Femur (tissue), 1 donor: ENCODE data around the gene ADARB1.

ENCODE experiments used
- DNase-seq: peaks from one replicate; pipeline ENCODE4 v3.0.0-alpha.2; 2017

Gene ADARB1

DNA sequence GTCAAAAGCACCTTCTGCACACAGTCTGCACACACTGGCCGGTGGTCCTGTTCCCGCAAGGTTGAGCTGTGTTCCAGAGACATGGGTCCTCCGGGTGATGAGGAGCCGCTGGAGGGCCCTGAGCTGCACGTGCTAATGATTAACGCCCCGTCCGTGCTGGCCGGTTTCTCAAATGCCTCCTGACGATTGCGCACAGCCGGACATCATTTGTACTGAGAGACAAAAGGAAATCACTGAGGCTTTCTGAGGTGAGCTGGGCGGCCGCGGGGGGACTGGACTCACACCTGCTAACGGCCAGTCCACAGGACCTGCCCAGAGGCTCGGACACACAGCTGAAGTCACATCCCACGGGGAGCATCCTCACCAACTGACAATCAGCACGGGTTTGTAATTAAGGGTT is 184.1 kb downstream of the ADARB1 start:
- DNase-seq: no peak

DNA sequence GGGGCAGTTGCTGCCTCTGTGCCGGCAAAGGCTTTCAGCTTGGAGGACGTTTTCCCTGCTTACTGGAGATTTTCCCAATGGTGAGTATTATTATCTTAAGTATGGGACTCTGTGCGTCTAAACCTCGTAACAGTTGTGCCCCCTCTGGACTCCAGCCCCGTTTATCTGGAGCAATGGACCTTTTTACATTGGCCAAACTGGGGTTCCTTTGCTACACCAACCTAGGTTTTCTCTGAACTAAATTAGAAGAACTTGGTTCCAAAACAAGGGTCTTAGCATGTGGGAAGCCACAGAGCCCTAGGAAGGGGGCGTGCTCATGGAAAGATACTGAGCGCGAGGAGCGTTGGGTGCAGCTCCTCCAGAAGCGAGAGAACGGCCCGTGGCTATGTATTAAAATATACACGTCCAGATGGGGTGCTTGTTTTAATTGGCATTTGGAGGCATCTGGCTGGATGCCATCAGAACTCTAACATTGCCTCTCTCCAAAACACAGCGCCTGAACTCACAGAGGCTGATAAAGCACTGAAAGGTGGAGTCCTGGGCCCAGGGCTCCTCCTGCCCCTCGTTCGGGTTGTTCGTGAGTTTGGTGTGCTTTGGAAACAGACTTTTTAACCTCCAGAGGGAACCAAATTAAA is 184.9 kb downstream of the ADARB1 start:
- peak; percentile 23 for DNase-seq

DNA sequence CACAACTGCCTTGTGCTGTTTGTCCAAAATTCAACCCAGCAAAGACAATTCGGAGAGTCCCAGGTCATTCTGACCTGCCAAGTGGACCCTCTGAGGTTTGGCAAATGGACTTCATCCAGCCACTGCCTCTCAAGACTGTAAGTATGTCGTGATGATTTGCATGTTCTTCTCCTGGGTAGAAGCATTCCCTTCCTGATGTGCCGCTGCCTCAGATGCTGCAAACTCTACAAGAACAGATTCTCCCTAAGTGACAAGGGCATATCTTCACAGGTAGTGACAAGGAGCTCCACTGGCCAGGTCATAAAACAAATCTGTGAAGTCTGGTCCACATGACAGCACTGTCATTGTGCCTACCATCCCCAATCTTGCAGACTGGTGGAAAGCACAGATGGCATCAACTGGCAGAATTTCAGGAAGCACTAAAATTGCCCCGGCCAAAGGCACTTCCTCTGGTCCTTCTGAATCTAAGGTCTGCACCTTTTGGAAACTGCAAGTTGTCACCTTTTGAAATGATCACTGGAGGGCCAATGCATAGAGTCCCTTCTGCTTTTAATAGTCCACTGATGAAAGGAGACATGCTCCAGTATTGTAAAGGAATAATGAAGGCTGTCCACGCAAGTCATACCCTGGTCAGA is 185.9 kb downstream of the ADARB1 start:
- no peak for DNase-seq

DNA sequence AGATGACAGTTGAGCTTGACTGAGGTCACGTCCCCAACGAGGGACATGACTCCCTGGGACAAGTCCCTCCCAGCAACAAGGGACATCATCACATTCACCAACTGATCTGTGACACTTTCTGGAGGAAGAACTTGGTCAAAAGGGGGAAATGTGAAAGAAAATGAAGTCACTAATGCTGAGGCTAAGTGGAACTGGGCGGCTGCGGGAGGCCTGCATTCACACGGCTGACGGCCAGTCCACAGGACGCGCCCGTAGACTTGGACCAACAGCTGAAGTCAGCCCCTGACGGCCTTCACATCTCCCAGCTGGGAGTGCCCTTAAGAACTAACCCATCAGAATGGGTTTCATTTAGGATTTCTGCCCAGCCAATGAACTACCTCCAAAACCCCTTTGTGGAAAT is 186.7 kb downstream of the ADARB1 start:
- no peak for DNase-seq

DNA sequence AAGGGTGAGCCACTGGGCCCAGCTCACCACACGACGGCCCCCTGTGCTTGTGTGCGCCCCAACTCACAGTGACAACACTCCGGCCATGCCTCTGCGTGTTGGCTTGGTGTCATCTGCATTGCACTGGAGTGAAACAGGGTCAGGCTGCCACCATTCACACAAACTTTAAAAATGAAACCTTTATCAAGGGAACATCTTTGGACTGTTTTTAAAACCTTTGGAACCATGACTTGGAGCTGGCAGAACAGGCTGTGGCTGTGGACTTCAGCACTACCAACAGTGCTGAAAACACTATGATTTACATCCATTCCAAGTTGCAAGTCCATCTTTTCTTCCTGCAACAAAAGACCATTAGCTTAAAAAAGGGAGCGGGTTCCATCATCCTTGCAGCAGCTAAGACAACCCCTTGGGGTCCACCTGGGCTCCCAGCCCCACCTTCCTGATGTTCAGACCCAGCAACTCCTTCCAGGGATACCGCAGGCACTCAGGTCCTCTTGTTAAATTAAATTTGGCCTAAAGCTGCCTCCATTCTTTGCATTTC is 187.7 kb downstream of the ADARB1 start:
- no peak for DNase-seq

DNA sequence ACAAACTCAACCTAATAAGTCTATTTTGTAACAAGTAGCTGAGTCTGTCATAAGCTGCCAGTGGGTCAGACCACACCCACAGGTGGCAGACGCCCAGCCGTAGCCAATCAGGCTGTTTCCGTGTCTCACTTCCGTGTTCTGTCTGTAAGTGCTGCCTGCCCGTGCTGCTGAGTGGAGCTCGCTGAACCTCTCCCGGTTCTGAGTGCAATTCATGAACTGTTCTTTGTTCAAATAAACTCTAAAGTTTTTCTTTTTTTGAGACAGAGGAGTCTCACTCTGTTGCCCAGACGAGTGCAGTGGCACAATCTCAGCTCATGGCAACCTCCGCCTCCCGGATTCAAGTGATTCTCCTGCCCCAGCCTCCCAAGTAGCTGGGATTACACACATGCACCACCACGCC is 188.2 kb downstream of the ADARB1 start:
- DNase-seq: no peak

DNA sequence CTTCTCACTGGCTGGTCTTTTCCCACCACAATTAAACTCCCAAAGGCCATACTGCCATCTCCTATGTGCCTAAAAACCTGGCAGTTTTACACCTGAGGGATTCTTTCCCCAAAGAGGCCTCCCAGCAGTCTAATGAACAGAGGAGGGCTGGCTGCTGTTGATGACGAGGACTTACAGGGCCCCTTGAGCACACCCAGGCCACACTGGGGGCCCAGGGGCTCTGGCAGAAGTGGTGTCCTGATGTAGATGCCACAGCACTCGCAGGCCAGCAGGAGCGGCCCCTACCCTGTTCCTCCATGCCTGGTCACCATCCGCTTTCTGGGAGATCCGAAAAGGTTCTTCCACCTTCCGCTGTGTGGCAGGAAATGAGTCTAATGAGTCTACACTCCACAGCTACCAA is 189.2 kb downstream of the ADARB1 start:
- no peak for DNase-seq

DNA sequence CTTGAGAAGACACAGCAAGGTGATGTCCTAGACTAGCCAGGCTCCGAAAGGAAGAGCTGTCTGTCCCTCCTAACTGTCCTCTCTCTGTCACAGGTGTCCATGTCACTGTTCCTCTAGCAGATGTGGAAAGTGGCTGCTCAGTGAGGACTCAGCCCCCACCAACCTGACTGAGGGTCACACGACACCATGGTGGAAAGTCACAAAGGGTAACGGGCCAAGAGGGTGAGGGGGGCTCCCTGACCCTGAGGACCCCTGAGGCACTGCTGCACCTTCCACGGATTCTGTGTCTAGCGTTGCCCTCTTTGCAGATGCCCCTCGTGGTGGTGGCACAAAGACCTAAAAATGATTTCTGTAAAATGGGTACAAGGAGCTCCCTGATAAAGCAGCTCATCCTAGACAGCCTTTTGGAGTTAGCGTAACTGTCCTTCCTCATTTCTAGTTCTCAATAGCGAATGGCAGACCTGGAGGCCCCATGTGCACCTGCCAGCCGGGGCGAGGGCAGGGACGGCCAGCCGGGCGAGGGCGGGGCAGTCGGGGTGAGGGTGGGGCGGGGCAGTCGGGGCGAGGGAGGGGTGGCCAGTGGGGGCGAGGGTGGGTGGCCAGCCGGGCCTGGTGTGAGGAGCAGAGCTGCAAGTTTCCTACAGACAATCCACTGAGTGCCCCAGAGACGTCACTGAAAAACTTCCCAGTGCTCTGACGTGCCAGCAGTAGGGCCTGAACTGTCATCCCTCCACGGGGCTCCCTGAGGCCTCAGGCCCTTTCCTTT is 189.9 kb downstream of the ADARB1 start:
- no peak for DNase-seq

DNA sequence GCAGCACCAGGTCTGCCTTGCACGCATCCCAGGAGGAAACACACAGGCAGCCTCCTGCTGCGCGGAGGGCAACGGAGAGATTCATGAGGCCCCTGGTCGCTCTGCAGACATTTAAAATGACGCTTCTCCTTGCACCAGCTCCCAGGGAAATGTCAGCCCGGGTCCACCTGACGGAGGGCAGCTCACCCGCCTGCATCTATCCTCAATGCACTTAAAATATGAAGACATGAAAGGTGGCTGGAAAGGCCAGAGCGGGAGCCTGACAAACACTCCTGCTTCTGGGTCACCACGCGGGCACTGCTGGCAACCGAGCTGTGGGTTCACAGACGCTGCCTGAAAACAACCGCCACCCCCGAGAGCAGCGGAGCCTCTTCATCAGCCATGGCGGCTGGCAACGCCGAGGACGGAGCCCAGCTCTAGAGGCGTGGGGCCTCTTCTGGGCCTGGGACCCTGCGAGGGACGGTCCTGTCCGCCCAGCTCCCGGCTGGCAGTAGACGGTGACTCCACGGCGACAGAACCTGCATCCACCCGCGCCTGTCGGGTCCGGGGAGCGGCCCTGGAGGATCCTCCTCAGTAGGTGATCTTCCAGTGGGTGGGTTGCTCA is 190.6 kb downstream of the ADARB1 start:
- DNase-seq: peak; percentile 12

DNA sequence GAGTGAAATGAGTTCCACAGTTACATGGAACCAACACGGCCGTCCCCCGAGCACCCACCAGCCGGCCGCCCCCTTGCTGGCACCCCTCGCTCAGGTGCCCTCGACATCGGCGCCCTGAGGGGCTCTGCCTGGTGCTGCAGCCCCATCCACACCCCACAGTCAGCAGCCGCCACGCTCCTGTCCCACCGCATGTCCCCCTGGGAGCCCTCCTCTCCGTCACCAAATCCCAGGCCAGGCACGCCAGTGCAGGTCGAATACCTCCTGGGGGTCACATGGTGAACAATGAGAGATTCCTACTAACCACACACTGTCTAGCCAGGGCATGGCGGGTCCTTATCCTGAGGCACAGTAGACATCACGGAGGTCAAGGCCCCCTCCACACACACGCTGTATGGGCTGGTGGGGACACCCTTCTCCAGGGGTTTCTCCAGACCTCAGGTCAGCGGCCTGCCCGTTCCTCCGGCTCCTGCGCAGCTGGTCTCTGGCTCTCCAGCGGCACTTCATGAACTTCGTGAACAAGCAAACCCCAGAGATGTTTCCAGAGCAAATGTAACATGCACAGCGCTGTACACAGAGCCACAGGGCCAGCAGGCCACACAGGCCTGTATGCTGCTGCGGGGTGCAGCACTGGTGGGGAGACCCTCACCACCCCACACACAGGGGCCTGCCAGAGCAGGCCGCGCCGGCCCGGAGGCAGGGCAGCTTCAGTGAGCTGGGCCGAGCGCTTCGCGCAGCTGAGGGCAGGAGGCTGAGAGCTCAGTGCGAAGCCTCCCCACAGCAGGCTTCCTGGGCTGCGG is 191.5 kb downstream of the ADARB1 start:
- DNase-seq: peak; percentile 15

DNA sequence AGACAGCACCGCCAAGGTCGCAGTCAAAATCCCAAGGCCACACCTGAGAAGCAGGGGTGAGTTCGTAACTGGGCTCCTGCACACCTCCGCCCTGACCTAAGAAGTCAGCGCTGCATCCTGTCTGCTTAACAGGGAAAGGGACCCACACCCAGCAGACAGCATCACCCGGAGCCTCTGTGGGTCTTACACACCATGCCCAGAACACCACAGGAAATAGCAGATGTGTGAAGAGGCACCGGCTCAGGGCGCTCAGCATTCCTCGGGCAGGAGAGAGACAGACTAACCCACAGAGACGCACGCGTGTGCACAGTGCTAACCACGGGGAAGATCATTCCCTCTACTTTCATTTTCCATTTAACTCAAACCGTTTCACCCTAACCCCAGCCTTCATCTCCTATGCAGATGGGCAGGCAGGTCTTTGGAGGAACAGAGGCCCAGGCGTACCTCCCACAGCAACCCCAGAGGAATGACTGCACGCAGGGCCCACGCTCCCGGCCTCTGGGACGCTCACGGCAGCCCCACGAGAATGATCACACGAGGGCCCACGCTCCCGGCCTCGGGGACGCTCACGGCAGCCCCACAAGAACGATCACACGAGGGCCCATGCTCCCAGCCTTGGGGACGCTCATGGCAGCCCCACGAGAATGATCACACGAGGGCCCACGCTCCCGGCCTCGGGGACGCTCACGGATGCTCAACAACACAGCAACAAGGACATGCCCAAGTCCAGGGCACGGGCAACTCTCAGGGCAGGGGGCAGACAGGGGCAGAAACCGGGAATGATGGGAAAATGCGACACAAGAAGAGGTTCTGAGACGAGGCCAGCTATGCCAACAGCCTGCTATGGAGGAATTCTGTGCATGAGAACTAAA is 192.4 kb downstream of the ADARB1 start:
- DNase-seq: peak; percentile 14

DNA sequence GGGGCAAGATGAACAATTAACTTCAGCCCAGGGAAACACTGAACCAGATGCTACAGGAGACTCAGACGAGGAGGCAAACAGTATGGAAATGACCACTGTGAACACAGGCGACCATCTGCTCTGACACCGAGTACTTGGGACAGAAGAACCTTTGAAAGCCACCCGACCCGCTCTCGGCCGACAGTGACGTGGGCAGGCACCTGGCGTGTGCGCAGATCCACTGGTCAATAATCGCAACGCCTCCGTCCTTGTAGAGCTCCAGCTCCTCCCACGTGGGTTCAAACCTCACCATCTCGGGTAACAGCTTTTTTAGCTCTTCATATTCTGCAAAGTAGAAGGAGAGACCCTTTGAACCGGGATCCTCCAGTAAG is 193.0 kb downstream of the ADARB1 start:
- peak; percentile 3 for DNase-seq

DNA sequence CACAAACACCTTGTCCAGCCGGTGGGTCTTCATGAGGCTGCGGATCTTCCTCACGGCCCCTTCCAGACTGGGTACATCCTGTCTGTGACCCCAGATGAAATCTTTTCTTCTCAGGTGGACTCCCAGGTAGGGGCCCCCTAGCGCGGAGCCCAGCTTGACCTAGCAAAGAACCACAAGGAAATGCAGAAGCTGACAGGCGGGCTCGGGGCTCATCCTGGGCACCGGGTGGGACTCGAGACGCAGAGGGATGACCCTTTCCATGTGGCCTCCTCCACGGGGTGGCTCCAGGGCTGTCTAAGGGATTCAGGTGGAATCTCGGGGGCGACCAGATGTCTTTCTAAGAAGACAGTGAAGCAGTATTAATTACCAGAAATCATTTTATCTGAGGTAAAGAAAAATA is 195.5 kb downstream of the ADARB1 start:
- peak; percentile 3 for DNase-seq

DNA sequence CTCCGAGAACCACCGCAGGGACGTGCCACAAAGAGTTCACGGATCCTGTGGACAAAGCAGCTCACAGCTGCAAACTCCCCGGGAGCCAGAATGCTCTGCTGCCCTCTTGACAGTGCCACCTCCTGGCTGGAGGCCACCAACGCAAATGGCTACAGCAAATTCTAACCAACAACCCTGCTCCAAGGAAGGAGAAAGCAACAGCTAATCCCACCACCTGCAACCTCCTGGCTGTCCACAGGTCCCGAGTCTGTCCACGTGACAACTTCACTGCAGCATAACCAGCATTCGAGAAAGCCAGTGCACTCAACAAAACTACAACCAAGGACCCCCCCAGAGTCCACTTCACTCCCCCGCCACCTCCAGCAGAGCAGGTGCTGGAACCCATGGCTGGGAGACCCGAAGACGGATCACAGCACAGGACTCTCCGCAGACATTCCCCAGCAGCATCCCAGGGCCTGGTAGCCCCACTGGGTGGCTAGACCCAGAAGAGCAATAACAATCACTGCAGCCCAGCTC is 196.0 kb downstream of the ADARB1 start:
- DNase-seq: peak; percentile 11
